Measurements from ENCODE around the gene ERGIC3.
"Not testable (repeated sequence)": the region's sequence is repeated elsewhere in the genome, so short reads cannot be mapped to it uniquely, and the experiment has no call there.

The ERGIC3 gene

DNA sequence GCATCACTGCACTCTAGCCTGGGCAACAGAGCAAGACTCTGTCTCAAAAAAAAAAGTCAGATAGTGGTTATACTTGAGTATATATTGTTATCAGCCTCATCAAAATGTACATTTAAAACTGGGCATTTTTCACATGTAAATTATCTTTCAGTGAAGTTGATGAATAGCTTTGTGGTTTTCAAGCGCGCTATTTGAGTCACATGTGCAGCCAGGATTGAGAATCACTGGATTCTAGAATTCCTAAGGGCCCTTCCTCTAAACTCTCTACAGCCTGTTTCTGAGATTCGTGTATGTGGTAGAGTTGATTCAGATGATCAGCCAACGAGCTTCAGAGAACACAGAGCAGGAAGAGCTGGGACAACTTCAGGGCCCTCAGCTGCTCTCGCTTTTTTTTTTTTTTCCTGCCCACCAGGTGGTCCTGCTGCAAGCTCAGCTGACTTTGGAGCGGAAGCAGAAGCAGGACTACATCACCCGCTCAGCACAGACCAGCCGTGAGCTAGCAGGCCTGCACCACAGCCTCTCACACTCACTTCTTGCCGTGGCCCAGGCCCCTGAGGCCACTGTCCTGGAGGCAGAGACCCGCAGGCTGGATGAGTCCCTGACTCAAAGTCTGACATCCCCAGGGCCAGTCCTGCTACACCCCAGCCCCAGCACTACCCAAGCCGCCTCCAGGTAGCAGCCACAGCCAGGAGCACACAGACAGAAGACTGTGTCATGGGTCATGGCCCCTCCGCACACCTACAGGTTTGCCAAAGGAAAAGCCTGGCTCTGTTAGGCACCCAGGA lies 30.7 kb upstream of the ERGIC3 start:
- no peak for DNase-seq (ENCODE audit: low spot score)
- TF ChIP-seq, protein P1, sequence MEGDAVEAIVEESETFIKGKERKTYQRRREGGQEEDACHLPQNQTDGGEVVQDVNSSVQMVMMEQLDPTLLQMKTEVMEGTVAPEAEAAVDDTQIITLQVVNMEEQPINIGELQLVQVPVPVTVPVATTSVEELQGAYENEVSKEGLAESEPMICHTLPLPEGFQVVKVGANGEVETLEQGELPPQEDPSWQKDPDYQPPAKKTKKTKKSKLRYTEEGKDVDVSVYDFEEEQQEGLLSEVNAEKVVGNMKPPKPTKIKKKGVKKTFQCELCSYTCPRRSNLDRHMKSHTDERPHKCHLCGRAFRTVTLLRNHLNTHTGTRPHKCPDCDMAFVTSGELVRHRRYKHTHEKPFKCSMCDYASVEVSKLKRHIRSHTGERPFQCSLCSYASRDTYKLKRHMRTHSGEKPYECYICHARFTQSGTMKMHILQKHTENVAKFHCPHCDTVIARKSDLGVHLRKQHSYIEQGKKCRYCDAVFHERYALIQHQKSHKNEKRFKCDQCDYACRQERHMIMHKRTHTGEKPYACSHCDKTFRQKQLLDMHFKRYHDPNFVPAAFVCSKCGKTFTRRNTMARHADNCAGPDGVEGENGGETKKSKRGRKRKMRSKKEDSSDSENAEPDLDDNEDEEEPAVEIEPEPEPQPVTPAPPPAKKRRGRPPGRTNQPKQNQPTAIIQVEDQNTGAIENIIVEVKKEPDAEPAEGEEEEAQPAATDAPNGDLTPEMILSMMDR (IDR thresholded peaks at IDR 0.05; ENCODE audit: extremely low read depth, missing control alignments) = no peak

DNA sequence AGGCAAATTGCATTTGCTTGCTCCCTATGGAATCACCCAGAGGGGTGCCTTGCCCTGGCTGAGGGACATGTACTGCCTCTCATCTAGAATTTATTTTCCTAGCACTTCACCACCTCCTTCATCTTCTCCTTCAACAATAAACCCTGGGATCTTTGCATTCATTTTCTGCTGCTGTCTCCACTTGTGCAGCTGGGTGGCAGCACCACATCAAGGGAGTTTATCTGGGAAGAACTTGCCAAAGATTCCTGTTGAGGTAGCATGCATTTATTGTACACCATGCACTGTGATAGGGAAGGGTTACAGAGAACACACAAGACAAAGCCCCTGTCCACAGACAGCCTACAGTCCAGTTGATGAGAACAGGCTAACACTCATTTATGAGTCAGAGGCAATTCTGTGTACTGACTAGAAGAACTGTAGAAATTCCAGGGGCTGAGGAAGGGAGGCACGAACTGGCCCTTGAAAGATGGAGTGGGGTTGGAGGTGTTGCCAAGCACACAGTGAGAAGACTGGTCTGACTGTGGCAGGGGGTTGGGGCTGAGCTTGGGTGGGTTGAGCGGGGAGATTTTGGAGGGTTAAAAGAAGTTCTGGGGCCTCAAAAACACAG lies 30.0 kb upstream of the ERGIC3 start:
- no peak for DNase-seq (ENCODE audit: low spot score)

DNA sequence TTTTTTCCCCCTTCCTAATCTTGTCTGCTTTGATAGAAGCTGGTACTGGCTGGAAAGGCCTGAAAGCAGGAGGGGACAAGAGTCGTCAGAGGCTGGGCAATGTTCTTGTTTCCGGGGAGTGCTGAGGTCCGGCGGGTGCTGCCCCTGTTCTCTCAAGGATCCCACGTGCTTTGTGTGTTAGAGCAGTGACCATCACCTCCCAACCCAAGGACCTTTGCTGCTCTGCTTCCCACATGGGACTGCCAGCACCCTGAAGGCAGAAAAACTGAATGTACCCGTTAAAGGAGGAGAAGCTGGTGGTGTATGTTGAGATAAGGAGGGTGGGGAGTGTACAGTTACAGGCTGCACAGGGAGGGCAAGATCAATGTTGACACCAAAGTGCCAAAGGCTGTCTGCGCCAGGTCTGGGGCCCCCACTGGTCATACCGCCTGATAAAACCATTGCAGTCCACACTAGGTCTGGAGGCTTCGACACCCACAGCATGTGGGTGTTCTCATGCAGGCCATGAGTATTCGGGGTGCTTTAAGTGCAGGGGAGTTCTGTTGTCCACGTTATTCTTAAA lies 27.4 kb upstream of the ERGIC3 start:
- DNase-seq (ENCODE audit: low spot score) = no peak
- TF ChIP-seq, protein P1 (IDR thresholded peaks at IDR 0.05; ENCODE audit: extremely low read depth, missing control alignments) = no peak

More for the DNA sequence above, 30.0 kb upstream of the ERGIC3 start:
- TF ChIP-seq, protein P1 (IDR thresholded peaks at IDR 0.05; ENCODE audit: extremely low read depth, missing control alignments) = no peak

DNA sequence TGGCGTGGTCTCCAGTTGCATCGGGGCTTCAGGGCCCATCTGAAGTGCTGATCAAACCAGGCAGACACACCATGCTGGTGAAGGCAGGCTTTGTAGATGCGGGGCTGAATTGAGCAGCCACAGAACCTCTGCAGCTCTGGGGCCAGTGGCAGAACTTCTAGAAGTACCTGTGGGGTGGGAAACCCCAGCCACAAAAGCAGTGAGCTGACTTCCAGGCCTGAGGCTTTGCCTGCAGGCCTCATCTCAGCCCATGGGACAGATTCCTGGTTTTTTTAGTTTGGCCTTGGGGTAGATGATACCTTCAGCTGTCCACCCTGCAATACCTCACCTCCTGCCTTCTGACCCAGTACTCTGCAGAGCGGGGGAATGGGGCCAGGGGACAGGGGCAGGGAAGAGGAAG lies 26.5 kb upstream of the ERGIC3 start:
- TF ChIP-seq, protein P1 (IDR thresholded peaks at IDR 0.05; ENCODE audit: extremely low read depth, missing control alignments) = no peak
- DNase-seq (ENCODE audit: low spot score) = no peak

DNA sequence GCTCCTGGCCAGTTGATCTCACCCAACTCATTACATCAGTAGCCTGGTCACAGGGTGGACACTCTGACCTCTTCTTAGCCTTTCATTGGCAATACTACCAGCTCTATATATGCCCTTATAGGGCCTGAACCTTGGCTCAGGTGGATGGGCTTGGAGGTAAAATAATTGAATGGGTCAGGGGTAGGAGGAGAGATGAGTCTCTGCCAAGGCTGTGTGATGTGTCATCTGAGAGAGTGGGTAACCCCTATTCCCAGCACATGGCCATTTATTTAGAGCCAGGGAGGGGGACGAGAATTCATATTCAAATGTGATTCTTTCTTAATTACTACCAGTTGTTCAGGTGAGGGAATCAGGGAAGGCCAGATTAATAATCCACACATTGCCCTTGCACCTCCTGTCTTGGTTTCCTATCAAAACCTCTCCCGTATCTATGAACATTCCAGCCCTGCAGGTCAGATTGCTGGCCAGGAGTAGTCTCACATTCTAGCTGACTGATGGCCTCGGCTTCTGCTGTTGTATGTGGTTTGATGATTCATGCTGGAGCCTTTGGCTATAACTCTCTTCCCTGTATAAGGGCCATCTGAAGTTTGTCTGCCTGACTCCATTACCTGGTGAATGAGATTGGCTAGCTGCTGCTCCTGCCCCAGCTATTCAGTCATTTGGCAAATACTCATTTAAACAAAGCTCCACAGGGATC lies 25.8 kb upstream of the ERGIC3 start:
- no peak for DNase-seq (ENCODE audit: low spot score)
- TF ChIP-seq, protein P1 (IDR thresholded peaks at IDR 0.05; ENCODE audit: extremely low read depth, missing control alignments) = no peak

DNA sequence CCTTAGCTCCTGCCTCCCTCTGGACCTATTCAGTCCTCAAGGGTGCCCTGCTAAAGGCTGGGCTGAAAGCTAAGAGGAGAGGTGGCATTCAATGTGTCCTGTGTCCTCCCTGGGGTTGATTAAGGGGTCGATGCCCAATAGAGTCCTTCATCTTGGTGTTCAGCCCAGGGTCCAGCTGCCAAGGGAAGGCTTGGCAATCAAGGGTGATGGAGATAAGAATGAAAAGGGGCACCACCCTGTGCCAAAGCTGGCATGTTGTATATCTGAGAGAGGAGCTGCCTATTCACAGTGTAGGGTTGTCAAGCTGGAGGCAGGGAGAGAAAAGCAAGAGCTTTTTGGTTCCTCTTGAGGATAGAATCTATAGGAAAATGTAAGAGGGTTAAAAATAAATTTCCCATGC lies 24.8 kb upstream of the ERGIC3 start:
- TF ChIP-seq, protein P1 (IDR thresholded peaks at IDR 0.05; ENCODE audit: extremely low read depth, missing control alignments) = no peak
- no peak for DNase-seq (ENCODE audit: low spot score)

DNA sequence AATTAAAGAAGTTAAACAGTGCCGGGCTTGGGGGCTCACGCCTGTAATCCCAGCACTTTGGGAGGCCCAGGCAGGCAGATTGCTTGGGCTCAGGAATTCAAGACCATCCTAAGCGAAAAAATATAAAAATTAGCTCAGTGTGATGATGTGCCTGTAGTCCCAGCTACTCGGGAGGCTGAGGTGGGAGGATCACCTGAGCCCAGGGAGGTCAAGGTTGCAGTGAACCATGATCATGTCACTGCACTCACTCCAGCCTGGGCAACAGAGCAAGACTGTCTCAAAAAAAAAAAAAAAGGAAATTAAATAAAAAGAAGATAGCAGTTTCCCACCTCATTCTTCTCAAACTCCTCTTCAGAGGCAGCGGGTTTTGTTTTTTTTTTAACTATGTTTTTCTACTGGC lies 24.1 kb upstream of the ERGIC3 start:
- not testable (repeated sequence) for DNase-seq (ENCODE audit: low spot score)

Data from GM20000 (cell line).